AG08396 (cell line): Measurements from ENCODE around the gene UCMA.
A peak's percentile ranks its signal among the peaks of the same experiment; 100 is the strongest.

Experiments used
- DNase-seq: peaks from one replicate; pipeline ENCODE4 v3.0.0; 2012; ENCODE audit warnings: low spot score, mixed read lengths

UCMA gene

GRCh38 chr10:13231808-13232207 is 2.4 kb downstream of the UCMA start:
- DNase-seq: no peak

- DNase-seq: no peak
These were observed 3.0 kb downstream of the UCMA start for GRCh38 chr10:13231190-13231589.

GRCh38 chr10:13227031-13227430 is 7.1 kb downstream of the UCMA start:
- DNase-seq: no peak

GRCh38 chr10:13225601-13226000 is 8.6 kb downstream of the UCMA start:
- DNase-seq: no peak

GRCh38 chr10:13224210-13224995 is 9.8 kb downstream of the UCMA start:
- DNase-seq: peak; percentile 25

GRCh38 chr10:13223241-13223640 is 10.9 kb downstream of the UCMA start:
- DNase-seq: no peak

- DNase-seq: no peak
These were observed 11.6 kb downstream of the UCMA start for GRCh38 chr10:13222566-13222965.

- no peak for DNase-seq
These were observed 12.0 kb downstream of the UCMA start for GRCh38 chr10:13222151-13222550.

GRCh38 chr10:13221572-13221971 is 12.6 kb downstream of the UCMA start:
- no peak for DNase-seq

GRCh38 chr10:13219685-13220670 is 14.2 kb downstream of the UCMA start:
- no peak for DNase-seq

GRCh38 chr10:13218878-13219277 is 15.3 kb downstream of the UCMA start:
- no peak for DNase-seq

- DNase-seq: no peak
These were observed 21.0 kb downstream of the UCMA start for GRCh38 chr10:13213163-13213562.

GRCh38 chr10:13206546-13207443 is 27.4 kb downstream of the UCMA start:
- no peak for DNase-seq

GRCh38 chr10:13206091-13206490 is 28.1 kb downstream of the UCMA start:
- no peak for DNase-seq

GRCh38 chr10:13201132-13201531 is 33.0 kb downstream of the UCMA start:
- peak; percentile 39 for DNase-seq

- DNase-seq: no peak
These were observed 39.2 kb downstream of the UCMA start for GRCh38 chr10:13195016-13195415.

- no peak for DNase-seq
These were observed 40.5 kb downstream of the UCMA start for GRCh38 chr10:13193637-13194036.

GRCh38 chr10:13191362-13191761 is 42.8 kb downstream of the UCMA start:
- DNase-seq: no peak

GRCh38 chr10:13190816-13191215 is 43.4 kb downstream of the UCMA start:
- no peak for DNase-seq

- DNase-seq: no peak
These were observed 44.2 kb downstream of the UCMA start for GRCh38 chr10:13189961-13190360.

GRCh38 chr10:13188593-13188992 is 45.6 kb downstream of the UCMA start:
- DNase-seq: no peak

GRCh38 chr10:13187135-13187534 is 47.0 kb downstream of the UCMA start:
- DNase-seq: no peak
